ENCODE data around the gene F11R. TPM values are rescaled to one million over a fixed set of nuclear protein-coding genes. Genes with fewer than 3 reads are reported as not detected.
A peak's percentile ranks its signal among the peaks of the same experiment; 100 is the strongest.
"Not testable (repeated sequence)": the region's sequence is repeated elsewhere in the genome, so short reads cannot be mapped to it uniquely, and the experiment has no call there.

Gene F11R
- polyA plus RNA-seq, 12 donors: 11.5 to 40.4 (median 16.3) TPM; not detected in 1

DNA sequence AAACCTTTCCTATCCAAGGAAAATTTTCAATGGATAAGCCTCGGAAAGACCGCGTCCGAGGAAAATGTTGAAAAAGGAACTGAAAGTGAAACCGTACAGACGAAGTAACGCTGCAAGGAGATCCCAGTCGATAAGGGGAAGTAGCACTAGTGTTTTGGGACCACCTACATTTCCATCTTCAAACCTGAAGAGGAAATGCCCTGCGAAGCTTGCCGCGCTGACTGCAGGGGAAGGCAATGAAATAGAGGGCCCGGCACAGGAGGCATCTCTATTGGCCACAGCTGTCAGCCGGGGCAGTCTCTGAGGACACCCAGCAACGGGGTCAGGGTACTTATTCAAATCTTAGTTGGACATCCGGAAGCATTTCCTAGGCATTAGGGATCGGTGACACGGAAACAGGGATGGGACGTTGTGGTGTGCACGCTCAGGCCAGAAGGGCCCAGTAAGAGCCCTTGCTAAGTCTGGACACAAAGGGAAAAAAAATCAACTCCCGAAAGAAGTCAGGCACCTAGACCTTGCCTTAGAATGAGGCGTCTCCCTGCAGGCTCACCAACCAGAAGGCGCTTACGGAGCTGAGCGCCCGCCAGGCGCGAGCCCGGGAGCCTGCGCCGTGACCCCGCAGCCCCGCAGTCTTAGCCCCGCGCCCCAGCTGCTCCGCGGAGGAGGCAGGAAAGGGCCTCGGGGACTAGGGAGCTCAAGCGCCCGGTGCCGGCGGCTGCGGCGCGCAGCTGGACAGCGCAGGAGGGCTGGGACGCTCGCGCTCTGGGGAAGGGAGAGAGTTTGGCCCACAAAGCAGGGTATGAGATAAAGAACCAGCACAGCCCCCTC lies 24.2 kb upstream of the F11R start:
- DNase-seq: peak; percentile 61

DNA sequence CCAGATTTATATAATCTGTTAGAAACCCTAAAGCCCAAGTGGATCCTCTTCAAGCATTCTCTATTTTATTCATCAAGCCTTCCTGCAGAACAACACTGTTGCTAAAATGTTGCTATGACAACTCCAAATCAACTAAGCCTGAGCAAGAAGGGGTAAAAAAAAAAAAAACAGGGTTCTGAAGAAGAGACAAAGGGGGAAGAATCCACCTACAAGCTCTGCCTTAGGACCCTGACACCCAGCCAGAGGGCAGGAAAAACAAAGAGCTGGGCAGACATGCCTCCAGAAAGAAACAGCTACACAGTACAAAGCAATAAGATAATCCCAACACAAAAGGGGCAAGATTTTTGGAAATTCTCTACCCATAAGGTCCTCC lies 23.6 kb upstream of the F11R start:
- DNase-seq: no peak

DNA sequence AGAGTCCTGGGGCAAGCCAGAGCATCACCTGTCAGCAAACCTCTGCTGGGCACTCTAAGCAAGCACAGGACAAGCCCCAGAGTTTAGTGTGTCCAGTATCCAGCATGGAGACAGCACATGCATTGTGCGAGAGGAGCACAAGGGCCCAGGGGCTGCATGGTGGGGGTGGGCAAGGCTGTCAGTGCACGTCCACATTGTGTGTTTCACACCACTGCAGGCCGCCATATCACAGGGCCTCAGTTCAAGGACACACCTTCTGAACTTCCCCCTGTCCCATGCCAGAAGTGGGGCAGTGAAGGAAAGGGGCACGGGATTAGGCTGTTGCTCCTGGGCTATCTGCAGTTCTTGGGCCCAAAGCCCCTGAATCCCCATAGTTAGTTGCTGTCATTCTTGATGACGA lies 18.6 kb upstream of the F11R start:
- DNase-seq: no peak

DNA sequence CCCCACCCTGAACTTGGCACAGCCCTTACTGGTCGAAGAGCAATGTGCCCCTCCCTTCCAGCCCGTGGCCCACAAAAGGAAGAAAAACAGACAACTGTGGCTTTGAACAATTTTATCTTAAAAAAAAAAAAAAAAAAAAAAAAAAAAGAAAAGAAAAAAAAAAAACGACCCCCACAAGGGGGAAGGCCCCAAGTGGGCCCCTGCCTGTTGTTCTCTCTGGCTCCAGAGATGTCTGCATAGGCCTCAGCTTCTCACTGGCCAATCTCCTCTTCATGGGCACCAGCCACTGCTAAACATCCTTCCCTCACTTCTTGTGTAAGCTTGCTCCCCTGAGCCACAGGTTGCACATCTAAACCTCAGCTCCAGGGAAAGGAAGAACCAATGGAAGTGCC lies 18.2 kb upstream of the F11R start:
- DNase-seq: no peak

DNA sequence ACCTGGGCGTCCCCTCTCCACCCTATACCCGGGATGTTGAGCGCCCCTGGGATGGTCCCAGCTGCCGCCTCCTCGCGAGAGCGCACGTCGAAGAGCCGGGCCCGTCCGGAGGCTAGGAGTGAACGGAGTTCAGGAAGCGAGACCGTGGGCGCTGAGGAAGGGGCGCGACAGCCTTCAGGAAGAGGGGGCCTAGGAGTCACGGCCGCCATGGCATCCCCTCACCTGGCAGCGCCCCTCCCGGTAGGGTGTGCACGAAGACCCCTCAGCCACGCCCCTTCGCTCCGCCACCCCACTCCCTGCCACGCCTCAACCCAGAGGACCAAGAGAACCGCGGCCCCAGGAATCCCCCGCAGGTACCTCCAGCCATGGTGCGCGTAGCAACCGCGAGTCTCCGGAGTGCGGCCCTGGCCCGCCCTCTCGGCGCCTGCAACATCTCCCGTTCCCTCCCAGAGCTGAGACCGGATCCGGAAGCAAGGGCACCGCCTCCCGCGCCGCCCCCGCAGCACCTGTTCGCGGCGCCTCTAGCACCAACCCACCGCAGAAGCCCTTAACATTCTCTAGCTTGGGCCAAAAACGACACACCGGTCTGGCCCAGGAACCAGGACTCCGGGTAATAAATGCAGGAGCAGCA lies 17.7 kb upstream of the F11R start, which contains the start of gene TSTD1:
TSTD1 (minus strand) TSS at position 442 of the 631 bp plus-strand sequence; CDS start at position 367, 75 bp downstream.
- no peak for DNase-seq

DNA sequence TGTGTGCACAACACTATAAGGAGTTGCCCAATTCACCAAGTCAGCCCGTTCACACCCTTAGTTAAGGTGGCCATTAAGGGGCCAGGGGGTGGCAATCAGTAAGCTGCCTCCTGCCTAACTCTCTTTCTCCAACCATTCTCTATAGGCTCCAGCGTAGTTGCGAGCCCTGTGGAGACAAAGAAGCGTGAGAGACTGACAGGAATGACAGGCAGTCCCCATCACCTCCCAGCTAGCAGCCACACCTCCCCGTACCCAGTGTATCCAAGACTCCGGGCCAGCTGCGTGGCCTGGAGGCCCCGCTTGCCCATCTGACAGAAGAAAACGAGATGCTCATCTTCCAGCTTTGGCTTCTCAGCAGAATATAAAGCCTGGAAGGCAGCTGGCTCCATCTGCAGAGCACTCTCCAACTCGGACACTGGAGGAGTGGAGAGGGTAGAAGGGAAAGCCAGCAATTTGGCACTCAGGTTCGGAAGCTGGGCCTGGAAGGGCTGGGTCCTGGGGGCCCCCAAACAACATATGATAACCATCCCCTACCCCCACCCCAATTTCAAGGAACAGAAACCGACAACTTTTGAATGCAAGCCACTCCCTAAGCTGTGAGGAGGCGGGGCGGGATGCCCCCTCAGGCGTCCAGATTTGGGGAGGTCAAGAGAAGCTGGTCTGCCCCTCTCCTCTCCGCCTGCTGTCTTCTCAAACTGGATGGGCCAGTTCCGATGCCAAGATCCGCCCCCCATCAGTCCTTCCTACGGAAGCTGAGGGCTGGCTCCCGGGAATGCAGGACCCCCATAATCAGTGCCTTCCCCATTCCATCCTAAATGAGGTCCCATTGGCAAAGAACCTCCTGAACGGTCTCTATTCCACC lies 16.9 kb upstream of the F11R start:
- DNase-seq: no peak

DNA sequence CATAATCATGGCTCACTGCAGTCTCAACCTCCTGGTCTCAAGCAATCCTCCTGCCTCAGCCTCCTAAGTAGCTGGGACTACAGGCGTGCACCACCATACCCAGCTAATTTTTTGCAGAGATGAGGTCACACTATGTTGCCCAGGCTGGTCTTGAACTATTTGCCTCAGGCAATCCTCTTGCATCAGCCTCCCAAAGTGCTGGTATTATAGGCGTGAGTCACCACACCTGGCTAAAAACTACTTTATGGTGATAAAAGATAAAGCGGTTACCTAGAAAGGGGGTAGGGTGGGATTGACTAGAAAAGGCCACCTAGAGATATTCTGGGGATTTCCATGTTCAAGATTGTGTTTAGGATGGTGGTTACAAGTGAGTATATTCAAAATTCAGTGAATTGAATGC lies 12.8 kb upstream of the F11R start:
- DNase-seq: no peak

DNA sequence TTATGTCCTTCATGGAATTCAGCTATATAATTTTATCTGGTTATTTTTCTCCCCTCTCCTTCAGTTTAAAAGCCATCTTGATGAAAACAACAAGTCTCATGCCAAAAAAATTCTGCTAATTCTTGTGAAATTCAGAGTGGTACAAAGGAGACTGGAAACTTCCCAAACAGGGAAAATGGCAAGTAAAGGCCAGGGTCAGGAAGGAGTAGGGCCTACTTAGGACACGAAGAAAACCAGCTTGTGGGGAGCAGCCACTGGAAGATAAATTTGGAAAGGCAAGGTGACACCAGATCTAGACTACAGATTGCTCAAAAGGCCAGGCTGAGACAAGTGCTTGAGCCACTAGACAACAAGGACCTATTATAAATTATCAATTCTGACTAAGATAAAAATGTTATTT lies 11.5 kb upstream of the F11R start:
- DNase-seq: no peak

DNA sequence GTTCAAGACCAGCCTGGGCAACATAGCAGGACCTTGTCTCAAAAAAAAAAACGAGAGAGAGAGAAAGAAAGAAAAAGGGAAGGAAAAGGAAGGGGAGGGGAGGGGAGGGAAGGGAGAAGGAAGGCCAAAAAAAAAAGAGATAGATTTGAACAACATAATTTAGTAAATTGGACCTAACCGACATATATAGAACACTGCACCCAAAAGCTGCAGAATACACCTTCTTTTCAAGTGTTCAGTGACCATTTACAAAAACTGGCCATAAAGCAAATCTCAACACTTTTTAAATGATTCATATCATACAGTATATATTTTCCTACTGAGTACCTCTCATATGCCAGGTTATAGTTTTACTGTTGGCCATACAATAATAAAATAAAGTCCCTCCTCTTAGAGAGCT lies 10.9 kb upstream of the F11R start:
- DNase-seq: no peak

DNA sequence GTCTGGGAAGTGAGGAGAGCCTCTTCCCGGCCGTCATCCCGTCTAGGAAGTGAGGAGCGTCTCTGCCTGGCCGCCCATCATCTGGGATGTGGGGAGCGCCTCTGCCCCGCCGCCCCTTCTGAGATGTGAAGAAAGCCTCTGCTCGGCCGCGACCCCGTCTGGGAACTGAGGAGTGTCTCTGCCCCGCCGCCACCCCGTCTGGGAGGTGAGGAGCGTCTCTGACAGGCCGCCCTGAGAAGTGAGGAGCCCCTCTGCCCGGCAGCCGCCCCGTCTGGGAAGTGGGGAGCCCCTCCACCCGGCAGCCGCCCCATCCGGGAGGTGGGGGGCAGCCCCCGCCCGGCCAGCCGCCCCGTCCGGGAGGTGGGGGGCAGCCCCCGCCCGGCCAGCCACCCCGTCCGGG lies 8.5 kb upstream of the F11R start:
- DNase-seq: not testable (repeated sequence)

DNA sequence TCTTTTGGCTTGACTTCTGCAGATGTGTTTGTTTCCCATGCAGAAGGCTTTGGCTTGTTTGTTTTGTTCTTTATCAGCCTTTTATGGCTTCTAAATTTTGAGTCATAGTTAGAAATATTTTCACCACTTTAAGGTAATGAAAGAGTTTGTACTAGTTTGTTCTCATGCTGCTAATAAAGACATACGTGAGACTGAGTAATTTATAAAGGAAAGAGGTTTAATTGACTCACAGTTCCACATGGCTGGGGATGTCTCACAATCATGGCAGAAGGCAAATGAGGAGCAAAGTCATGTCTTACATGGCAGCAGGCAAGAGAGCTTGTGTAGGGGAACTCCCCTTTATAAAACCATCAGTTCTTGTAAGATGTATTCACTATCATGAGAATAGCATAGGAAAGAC lies 6.0 kb upstream of the F11R start:
- DNase-seq: not testable (repeated sequence)

DNA sequence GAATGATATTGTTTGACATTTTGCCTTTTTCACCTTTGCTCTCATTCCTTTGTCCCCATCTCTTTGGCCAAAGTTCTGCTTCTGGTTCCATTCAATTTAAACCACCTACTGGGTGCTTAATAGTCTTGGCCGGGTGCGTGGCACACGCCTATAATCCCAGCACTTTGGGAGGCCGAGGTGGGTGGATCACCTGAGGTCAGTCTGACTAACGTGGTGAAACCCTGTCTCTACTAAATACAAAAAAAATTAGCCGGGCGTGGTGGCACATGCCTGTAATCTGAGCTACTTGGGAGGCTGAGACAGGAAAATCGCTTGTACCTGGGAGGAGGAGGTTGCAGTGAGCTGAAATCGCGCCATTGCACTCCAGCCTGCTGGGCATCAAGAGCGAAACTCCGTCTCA lies 1.5 kb upstream of the F11R start:
- DNase-seq: not testable (repeated sequence)

DNA sequence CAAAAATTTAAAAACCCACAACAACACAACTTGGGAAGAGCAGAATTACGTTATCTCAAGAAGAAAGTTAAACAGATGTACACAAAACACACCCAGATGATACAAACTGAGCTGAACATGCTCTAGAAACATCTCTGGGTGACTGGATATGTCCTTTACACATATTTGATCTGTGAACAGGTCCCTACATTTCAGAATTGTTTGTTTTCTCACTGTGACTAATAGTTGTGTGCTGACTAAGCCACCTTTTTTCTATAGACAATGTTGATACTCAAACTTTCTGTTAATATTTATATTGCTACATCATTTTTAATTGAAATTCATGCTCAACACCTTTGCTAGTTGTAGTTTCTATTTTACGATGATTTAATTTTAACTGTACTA lies 1.0 kb upstream of the F11R start:
- DNase-seq: no peak

DNA sequence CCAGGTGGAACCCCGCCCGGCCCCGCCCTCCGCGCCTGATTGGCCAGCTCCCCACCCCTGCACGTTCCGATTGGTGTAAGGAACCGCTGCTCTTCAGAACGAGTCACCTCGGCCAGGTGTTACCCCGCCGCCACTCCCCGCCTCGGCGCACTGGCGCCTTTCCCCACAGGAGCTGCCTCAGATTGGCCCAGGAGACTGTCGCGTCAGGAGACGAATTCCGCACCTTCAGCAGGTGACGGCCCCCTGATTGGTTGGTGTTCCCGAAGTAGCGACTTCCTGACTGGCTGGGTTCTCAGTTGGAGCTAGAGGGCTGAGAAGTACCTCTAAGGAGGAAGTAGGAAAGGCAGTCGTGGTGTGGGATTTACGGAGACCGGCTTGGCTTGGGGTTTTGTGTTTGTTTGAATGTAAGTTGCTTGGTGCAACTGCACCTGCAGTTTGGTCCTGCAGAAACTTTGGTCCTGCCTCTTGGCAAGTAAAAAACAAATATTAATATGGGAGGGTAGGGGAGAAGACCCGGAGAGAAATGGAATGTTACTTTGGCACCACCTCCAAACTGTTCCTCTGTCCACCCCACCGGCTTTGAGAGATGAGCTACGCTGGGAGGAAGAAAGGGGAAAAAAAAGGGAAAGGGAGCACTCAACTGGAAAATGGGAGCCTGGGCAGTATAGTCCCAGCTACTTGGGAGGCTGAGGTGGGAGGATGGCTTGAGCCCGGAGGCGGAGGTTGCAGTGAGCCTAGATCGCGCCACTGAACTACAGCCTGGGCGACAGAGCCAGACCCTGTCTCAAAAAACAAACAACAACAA lies 415 bp upstream of the F11R start:
- no peak for DNase-seq

DNA sequence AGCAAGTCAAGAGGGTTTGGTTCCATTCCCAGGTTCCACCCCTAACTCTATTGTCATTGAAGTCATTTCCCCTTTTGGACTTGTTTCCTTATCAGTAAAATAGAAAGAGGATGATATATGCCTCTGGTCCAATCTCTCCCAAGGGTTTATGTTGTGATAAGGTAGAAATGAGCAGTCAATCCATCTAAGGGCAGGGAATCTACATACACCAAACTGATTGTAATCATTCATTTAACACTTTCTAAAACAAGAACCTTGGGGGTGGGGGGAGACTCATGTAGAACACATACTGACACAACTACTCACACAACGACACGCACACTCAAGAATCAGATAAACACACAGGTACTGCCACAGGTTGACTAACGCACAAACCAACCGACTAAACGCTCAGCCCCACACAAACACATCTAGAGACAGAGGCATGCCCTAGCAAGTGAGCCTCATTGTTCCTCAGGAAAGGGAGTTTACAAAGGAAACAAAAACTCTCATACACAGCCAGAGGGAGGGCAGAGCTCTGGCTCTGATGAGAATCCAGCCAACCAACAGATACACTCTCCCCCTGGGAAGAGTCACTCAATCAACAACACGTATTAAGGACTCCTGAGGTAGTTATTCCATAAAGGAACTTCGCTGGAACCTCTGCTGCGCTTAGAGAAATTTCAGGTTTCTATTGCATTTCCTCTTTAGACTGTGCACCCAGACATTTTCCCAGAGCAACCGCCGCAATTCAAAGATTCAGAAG lies 1.0 kb downstream of the F11R start:
- DNase-seq: no peak

DNA sequence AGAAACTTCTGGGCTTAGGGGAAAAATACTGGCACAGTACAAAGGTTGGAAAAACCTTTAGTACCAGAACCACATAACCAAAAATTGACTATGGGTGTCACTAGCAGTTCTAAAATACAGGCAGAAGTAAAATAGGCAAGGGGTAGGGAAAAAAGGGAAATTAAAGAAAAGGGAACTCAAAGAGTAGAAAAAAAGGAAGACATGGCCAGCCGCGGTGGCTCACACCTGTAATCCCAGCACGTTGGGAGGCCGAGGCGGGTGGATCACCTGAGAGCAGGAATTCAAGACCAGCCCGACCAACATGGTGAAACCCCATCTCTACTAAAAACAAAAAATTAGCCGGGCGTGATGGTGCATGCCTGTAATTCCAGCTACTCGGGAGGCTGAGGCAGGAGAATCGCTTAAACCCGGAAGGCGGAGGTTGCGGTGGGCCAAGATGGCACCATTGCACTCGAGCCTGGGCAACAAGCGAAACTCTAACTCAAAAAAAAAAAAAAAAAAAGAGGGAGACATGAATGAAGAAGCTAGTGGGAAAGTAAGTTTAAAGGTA lies 1.8 kb downstream of the F11R start:
- DNase-seq: not testable (repeated sequence)

DNA sequence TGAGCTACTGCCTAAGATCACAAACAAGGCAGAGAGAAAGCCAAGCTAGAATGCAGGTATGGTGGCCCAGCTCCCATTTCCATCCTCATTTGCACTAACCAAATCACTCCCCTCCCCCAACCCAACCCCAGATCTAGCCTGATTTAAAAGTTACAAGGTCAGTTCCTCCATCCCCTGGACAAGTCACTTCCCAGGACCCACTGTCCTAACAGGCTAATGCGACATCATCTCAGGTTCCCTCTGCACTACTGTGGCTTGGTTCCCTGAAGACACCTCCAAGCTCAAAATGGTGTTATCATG lies 2.4 kb downstream of the F11R start:
- DNase-seq: no peak

DNA sequence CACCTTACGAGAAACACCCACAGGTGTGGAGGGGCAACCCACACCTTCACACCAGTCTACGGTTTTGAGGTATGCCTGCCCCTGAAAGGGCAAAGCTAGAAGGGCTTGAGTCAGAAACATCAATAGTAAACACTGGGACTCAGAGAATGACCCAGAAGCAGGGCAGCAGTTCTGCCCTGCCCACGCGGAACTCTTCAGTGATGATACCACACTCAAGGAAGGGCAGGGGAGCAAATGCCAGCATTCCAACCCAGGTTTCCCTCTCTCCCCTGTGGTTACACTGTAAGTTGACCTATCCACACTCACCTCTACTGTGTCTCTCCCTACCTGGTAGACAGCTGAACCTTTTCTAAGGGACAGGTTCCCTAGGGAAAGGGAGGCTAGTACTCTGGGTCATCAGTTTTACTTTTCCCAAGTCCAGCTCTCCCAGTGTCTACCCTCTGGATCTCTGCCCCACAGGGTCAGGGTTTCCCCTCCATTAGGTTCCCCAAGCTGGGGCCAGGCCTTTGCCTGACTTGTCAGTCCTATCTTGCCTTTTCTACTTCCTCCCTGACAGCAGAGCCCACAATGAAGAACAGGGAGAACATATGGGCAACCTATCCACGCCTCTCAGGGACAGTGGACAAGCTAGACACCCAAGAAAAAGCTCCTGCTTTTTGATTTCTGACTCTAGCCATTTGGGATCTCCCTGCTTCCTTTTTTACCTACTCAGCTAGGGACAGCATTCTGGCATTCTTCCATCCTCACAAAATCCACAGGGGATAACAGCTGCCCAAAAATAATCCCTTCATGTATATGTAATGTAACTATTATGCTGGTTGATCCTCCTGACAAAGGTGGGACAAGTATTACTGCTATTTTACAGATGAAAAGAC lies 3.0 kb downstream of the F11R start:
- no peak for DNase-seq

DNA sequence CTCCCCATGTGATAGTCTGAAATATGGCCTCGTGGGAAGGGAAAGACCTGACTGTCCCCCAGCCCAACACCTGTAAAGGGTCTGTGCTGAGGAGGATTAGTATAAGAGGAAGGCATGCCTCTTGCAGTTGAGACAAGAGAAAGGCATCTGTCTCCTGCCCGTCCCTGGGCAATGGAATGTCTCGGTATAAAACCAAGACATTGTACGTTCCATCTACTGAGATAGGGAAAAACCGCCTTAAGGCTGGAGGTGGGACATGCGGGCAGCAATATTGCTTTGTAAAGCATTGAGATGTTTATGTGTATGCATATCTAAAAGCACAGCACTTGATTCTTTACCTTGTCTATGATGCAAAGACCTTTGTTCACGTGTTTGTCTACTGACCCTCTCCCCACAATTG lies 3.8 kb downstream of the F11R start:
- DNase-seq: not testable (repeated sequence)

DNA sequence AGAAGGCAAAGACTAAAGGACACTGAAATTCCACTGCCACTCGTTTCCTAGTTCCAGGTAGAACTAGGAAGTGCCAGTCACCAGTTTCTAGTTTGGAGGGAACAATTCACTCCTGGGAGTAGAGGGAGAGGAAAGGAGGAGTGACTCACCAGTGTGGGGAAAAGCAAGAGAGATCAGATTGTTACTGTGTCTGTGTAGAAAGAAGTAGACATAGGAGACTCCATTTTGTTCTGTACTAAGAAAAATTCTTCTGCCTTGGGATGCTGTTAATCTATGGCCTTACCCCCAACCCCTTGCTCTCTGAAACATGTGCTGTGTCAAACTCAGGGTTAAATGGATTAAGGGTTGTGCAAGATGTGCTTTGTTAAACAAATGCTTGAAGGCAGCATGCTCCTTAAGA lies 4.3 kb downstream of the F11R start:
- DNase-seq: not testable (repeated sequence)

All from muscle of arm (tissue), 12 donors.